ENCODE measurements around the gene RHBDF1.

DNA sequence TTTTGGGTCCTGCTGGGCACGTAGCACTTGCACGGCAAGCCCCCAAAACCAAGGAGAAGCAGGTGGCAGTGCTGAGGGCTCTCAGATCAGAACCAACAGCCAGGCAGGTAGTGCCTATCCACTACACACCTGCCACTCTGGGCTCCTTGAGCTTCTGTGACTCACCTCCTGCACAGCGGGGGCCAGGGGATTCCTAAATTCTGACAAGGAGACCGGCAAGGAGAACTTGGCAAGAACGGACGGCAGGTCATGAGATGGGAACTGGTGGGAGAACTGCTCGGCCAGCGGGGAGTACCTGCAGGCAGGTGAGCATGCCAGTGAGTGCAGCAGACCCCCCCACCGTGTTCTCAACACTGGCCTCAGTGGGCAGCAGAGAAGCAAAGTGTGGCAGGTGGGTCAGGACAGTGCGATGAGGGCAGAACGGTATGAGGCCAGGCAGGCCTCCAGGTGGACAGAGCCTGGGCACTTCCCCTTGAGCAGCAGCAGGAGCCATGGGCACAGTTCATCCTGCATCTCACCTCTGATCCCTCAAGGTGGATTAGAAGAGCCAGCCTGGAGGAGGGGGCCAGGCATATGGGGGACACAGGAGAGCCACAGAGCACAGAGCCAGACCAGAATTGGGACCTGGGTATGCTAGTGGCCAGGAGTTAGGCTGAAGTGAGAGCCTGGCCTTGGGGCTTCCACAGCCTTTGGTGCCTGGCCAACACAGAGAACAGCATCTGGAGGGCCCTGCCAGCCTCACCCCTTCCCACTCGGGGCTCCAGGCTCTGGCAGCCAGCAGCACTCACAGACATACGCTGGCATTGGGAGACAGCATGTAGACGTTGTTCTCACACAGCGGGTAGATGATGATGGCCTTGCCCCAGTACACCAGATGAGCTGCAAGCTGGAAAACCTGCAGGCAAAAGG, 20.3 kb upstream of the RHBDF1 start:
- TF ChIP-seq, protein P1, sequence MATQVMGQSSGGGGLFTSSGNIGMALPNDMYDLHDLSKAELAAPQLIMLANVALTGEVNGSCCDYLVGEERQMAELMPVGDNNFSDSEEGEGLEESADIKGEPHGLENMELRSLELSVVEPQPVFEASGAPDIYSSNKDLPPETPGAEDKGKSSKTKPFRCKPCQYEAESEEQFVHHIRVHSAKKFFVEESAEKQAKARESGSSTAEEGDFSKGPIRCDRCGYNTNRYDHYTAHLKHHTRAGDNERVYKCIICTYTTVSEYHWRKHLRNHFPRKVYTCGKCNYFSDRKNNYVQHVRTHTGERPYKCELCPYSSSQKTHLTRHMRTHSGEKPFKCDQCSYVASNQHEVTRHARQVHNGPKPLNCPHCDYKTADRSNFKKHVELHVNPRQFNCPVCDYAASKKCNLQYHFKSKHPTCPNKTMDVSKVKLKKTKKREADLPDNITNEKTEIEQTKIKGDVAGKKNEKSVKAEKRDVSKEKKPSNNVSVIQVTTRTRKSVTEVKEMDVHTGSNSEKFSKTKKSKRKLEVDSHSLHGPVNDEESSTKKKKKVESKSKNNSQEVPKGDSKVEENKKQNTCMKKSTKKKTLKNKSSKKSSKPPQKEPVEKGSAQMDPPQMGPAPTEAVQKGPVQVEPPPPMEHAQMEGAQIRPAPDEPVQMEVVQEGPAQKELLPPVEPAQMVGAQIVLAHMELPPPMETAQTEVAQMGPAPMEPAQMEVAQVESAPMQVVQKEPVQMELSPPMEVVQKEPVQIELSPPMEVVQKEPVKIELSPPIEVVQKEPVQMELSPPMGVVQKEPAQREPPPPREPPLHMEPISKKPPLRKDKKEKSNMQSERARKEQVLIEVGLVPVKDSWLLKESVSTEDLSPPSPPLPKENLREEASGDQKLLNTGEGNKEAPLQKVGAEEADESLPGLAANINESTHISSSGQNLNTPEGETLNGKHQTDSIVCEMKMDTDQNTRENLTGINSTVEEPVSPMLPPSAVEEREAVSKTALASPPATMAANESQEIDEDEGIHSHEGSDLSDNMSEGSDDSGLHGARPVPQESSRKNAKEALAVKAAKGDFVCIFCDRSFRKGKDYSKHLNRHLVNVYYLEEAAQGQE (IDR thresholded peaks at IDR 0.05; ENCODE audit: borderline replicate concordance), result no peak
- TF ChIP-seq, protein P2, sequence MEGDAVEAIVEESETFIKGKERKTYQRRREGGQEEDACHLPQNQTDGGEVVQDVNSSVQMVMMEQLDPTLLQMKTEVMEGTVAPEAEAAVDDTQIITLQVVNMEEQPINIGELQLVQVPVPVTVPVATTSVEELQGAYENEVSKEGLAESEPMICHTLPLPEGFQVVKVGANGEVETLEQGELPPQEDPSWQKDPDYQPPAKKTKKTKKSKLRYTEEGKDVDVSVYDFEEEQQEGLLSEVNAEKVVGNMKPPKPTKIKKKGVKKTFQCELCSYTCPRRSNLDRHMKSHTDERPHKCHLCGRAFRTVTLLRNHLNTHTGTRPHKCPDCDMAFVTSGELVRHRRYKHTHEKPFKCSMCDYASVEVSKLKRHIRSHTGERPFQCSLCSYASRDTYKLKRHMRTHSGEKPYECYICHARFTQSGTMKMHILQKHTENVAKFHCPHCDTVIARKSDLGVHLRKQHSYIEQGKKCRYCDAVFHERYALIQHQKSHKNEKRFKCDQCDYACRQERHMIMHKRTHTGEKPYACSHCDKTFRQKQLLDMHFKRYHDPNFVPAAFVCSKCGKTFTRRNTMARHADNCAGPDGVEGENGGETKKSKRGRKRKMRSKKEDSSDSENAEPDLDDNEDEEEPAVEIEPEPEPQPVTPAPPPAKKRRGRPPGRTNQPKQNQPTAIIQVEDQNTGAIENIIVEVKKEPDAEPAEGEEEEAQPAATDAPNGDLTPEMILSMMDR (IDR thresholded peaks at IDR 0.05; ENCODE audit: poor library complexity, severe bottlenecking), result no peak
